ENCODE data around the gene TTLL11. TPM values are rescaled to one million over a fixed set of nuclear protein-coding genes. Genes with fewer than 3 reads are reported as not detected.
"Not testable (repeated sequence)": the region's sequence is repeated elsewhere in the genome, so short reads cannot be mapped to it uniquely, and the experiment has no call there.

The TTLL11 gene
- total RNA-seq, 1 donor from 2014 or later, result 1.9 TPM

DNA sequence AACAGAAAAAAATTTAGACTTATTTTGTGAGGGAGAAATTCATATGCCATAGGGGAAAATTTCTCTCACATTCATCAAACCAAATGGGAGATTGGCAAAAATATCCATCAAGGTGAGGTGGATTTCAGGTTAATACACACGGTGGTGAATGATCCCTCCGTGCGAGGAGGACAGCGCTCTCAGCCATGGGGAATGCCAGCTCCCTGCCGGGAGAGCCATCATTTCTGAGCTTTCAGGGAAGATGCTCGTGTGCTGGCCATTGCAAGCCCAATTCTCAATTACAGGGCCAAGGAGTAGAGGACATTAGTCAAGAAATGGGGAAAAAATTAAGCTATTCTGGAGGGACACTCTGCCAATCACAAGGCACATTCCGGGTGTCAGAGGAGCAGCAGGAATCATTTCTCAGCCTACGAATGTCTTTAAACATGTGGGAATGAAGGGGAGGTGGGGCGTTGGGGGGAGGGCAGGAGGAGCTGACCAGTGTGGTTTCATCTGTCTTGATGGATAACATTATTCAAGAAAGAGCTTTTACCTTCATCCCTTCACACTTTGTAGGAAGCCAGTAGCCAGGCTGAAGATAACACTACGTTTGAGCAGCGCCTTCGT lies 276.2 kb downstream of the TTLL11 start:
- no peak for DNase-seq (ENCODE audit: low read depth in 2 of 2)

DNA sequence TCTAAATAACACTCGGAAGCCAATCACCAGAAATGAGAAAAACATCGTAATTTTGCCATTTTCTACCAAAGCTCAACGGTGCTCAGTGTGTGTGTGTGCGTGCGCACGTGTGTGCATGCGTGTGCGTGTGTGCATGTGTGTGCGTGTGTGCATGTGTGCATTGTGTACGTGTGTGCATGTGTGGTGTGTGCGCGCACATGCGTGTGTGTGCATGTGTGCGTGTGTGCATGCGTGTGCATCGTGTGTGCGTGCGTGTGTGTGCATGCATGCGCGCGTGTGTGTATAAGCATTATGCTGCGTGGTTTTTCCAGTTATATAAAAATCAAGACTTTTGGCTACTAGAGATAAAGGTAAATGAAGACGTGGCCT lies 276.7 kb downstream of the TTLL11 start:
- no peak for DNase-seq (ENCODE audit: low read depth in 2 of 2)

DNA sequence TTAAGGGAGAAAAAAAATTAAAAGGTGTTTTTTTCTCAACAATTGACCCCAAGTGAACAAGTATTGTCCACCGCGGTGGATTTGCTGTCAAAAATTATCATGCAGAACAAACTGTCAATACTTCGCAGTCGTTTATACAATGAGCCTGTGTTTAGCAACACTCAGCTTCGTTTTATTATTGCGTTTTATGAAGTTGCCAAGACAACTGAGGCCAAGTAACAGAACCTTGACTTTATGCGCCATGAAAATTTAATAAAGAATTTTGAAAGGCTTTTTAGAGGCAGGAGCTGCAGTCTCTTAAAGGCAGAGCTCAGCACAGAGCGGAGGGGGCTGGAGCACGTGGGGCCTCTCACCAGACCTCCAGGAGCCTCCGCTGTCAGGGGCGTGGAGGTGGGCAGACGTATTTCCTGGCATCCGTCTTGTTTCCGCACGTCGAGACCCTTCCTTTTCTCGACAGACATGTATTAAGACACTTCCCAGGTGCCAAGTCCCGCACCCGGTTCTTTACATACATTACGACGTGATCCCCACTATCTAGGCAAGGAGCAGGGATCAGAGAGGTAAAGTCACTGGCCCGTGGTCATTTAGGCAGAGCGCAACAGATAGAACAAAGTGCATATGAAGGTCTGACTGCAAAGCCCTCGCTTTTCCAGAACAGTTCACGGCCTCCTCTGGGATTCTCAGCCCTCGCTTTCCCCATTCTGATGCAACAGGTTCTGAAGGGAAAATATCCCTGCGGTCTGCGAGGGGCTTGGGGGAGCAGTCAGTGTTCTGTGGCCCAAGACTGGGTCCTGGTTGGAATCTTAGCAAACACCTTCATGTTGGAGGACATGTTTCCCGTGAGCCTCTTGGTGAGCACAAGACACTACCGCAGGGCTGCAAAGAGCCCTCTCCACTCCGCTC lies 277.3 kb downstream of the TTLL11 start:
- DNase-seq (ENCODE audit: low read depth in 2 of 2), result no peak

DNA sequence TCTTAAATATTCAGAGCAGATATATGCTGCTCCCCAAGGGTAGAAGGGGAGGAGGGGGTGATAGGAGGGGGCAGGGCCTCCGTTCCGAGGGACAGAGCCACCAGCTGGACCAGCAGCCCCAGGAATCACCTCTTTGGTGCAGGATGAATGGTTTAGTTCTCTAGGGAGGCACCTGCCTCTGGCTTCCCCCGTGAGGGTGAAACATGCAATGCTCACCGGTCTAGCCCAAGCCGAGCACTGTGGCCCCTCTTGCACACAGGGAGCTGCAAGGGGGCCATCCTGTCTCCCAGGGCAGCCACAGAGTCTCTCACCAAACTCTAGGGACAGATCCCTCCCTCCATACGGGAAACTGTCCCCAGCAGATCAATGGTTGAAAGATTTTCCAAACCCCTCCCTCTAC lies 278.0 kb downstream of the TTLL11 start:
- no peak for DNase-seq (ENCODE audit: low read depth in 2 of 2)

DNA sequence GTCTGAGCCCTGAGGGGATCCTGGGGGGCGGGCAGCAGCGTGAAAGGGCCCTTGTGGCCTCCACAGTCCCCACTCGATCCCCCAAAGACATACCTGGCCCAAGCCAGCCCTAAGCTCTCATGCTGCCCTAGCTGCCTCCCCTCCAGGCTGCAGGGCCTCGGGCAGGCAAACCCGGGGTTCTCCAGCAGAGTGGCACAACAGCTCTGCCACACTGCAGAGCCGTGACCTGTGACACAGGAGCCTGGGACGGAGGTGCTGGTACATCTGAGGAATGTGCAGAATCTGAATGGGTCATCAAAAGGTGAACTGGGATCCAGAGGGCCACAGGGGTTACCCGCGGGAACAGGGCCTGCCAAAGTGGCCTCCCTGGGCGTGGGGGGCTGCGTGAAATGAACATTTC lies 278.5 kb downstream of the TTLL11 start:
- no peak for DNase-seq (ENCODE audit: low read depth in 2 of 2)

DNA sequence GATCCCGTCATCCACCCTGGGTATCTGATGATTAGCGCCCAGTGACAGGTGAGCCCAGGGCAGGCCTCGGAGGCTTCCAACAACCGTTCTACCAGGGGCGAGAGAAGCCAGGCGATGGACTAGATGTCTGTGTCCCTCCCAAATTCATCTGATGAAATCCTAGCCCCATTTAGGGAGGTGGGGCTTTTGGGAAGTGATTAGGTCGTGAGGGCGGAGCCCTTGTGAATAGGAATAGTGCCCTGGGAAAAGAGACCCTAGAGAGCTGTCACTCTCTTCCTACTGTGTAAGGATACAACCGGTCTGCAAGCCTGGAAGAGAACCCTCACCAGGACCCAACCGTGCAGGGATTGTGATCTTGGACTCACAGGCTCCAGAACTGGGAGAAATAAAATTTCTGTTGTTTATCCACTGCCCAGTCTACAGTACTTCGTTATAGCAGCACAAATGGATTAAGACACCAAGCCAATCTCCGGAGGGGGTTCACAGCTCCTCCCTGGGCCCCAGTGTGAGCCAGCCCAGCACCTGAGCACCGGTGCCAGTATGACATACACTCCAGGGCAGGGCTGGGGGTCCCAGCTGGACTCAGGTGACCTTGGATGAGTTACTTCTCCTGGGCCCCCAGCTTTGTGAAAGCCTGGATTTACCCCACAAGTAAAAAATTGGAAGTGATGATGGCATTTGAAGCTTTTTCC lies 279.4 kb downstream of the TTLL11 start:
- DNase-seq (ENCODE audit: low read depth in 2 of 2), result no peak

DNA sequence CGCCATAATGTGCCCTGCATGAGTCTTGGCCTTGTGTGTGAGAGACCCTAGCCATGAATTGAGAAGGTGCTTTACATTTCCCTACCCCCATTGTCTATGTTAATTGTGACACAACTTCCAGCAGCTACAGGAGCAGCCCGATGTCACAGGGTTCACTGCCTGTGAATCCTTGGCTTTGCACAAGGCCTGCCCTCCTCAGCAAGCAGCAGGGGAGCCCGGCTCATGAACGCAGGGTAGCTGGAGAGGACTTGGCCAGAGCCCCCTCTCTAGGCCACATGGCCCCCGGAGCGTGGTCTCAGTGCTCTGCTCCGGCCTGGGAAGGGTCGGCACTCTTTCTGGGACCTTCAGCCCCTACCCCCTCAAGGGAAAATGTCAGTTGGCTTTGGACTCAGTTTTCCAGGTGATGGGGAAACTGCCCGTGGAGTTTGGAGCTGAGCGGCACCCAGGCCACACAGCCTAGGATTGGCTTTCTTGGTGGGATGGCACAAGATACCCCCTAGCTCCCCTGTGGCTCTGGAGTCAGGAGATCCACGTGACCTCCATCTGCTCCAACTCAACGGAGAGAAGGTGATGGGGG lies 280.9 kb downstream of the TTLL11 start:
- DNase-seq (ENCODE audit: low read depth in 2 of 2), result no peak

DNA sequence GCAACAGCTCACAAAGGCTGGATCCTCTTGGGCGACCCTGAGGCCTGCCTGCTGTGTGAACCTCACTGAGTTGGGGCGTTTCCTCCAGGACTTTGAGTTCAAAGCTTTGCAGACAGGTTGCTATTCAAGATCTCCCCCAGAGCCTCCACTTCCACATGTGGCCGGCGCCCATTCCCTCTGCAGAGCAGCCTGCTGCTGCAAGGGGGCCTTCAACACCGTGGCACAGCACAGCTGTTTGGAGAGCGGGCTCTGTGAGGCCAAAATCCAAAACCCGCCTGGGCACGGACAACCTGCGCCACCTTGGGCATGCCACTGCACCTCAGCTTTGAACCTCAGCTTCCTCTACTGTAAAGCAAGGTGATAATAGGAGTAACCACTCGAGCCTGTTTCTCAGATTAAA lies 281.4 kb downstream of the TTLL11 start:
- DNase-seq (ENCODE audit: low read depth in 2 of 2), result no peak

DNA sequence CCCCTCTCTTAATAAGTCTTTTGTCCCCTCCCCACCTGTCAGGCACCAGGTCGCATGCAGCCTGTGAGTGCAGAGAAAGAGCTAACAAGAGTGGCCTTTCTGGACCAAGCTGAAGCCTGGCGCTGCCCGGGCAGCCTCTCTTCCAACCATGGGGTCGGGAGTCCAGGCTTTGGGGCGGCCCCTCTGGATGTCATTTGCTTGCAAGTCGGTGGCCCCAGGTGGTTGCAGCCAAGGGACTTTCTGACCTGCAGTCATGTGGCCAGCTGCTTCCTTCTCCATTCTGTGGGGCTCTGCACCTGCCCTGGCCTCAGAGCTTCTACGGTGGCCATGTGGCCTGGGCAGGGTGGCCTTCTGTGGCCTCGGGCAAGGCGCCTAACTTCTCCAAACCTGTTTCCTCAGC lies 282.0 kb downstream of the TTLL11 start:
- no peak for DNase-seq (ENCODE audit: low read depth in 2 of 2)

DNA sequence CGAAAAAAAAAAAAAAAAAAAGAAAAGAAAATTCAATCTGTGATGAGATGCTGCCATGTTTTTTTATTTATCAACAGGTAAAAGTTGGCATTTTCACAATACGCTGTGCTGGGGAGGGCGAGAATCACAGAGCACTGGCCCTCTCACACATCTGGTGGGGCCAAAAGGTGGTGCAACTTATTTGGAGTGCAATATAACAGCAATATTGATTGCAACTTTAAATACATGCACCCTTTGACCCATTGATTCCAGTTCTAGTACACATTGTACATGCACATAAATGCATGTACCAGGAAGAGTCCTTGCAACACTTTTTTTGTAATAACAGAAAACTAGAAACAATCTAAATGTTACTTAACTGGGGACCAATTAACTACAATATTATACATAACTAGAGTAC lies 282.6 kb downstream of the TTLL11 start:
- no peak for DNase-seq (ENCODE audit: low read depth in 2 of 2)

DNA sequence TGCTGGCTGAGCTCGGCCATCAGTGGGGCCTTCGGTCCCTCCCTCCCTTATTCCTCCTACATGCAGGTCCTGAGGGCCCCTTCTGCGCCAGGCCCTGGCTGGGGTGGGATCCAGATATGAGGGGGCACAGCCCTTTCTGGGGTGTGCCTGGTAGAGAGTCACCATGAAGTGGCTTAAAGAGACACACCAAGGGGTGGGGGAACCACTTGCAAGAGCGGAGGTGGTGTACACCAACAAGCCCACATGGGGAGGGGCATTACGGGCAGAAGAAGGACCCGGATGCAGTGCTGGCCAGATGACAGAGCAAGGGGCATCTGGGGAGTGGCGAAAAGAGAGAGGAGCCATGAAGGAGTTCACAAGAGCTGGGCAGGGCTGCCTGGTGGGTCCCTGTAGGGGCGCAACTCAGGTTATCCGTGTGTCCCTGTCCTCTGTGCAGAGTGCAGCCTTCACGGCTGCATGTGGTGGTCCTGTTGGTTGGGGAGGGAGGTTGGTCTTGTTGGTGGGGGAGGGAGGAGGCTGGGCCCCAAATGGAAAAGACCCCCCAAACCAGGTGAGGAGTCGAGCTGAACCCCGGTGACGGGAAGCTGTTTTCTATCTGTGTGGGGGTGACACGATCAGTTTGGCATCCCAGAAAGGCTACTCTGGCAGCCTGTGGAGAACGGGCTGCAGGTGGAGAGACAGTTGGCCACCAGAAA lies 283.6 kb downstream of the TTLL11 start:
- no peak for DNase-seq (ENCODE audit: low read depth in 2 of 2)

DNA sequence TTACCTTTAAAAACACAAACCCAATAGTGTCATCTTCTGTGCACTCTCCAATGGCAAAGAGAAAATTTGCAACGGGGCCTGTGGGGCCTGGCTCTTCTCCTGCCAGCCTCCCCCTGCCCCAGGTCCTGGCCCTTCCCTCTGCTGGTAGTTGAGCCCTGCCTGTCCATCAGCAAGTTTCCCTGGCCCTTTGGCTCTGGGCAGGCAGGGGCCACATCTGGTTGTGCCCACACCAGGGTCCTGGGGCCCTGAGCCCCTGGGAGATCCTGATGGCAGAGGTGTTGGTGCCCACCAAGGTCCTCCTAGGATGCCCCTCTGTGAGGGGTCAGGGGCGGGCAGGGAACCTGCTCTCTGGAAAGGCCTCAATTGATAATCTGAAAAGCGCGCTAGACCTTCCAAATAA lies 284.3 kb downstream of the TTLL11 start:
- no peak for DNase-seq (ENCODE audit: low read depth in 2 of 2)

DNA sequence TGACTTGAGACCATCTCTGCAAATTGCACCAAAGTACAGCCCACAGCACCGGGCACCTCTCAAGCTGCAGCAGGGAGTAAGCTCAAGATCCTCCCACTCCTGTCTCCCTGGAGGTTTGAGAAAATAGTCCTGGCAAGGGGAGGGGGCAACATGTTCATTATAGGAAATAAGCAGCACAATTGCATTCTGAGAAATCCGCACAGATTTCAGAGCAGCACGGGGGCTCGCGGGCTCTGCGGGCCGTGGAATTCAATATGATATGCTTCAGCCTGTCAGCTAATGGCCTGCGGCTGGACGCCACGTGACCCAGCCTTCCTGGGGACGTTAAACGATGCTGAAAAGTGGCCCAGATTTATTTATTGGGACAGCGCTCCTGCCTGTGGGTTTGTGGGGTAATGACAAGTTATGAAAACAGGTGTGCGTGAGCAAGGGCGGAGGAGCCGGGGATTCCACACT lies 285.3 kb downstream of the TTLL11 start:
- DNase-seq (ENCODE audit: low read depth in 2 of 2), result no peak

DNA sequence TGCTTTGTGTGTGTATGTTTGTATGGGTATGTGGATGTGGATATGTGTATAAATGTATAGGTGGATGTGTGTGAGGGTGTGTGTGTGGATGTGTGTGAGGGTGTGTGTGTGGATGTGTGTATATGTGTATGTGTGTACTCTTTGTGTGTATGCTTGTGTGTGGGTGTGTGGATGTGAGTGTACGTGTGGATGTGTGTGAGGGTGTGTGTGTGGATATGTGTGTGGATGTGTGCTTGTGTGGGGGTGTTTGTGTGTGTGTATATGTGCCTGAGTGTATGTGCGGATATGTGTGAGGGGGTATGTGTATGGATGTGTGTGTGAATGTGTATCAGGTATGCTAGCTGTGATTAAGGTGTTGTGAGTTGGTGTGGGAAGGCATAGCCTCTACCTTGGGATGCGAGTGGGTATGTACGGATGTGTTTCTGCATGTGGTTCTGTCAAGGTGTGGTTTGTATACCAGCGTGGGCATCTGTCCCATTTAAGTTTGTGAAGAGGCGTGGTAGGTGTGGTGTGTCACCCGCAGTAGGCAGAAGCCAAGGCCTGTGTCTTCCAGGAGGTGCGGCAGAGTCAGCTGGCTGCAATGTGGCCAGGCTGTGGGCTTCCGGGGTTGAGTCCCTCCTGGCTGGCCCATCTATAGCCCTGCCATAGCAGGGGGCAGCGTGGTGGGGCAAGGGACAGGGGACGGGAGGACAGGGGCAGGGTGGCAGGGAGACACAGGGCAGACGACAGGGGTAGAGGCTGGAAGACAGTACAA lies 285.9 kb downstream of the TTLL11 start:
- no peak for DNase-seq (ENCODE audit: low read depth in 2 of 2)

DNA sequence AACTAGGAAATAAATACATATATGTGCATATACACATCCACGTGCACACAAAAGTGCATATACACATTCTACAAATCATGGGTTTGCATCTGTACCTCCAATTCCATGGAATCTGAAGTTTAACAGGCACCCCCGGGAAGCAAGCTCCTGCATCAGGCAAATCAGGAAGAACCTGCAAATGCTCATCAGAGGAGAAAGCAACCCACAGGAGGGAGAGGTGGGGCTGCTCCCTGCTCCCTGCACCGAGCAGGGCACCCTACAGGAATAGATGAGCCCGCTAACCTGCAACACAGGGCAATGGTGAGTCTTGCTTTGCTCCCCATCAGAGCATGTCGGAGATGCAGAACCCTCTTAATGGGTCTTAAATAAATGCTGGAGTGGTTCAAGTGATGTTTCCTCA lies 290.4 kb downstream of the TTLL11 start:
- no peak for DNase-seq (ENCODE audit: low read depth in 2 of 2)

DNA sequence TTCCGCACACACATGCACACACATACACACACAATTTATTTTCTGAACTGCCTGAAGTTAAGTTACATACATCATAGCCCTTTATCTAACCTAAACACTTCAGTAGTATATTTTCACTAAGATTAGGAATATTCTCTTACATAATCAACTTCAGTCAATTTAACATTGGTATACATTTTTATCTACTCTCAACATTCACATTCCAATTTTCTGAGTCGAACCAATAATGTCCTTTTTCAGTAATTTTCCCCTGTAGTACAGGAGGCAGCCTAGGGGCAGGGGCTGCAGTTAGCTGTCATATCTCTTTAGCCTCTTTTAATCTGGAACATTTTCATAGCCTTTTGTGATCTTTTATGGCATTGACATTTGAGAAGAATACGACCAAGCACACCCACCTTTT lies 291.5 kb downstream of the TTLL11 start:
- no peak for DNase-seq (ENCODE audit: low read depth in 2 of 2)

DNA sequence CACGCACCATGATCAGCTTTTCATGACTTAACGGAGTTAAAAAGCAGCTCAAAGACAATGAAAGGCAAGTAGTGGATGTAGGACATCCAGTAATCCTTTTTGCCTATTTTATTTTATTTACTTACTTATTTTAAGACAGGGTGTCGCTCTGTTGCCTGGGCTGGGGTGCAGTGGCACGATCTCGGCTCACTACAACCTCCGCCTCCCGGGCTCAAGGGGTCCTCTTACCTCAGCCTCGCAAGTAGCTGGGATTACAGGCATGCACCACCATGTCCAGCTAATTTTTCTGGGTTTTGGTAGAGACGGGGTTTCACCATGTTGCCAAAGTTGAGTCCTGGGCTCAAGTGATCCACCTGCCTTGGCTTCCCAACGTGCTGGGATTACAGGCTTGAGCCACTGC lies 292.7 kb downstream of the TTLL11 start:
- no peak for DNase-seq (ENCODE audit: low read depth in 2 of 2)

DNA sequence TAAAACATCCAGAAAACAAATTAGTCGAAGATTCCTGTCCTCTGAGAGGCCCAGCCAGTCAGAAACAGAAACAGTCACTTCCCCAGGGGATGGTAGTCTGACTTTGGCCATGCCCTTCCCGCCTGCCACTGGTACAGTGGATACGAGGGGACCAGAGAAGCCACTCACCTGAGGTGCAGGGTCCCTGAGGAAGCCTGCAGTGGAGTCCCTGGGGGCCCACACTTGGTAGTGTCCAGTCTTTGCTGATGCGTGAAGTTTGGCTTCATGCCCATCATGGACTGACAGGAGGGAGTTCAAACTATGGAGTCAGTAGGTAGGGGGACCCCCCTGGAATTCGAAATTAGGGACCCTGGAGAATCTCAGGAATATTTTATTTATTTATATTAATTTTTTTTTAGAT lies 294.2 kb downstream of the TTLL11 start:
- DNase-seq (ENCODE audit: low read depth in 2 of 2), result no peak

DNA sequence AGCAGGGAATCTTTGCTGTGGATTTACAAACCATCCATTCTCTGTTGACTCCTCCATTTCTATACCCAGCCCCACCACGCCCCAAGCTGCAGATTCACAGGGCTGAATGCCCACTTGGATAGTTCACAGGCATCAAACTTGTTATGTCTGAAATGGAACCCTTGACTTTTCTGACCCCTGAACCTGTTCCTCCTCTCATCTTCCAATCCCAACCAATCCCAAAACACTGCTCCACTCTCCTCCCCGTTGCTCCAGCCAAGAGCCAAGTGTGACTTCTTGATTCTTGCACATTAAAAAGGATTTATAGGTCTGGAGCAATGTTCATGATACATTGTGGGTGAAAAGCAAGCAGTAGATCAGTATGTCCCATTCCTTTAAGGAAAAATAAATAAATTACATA lies 296.0 kb downstream of the TTLL11 start:
- DNase-seq (ENCODE audit: low read depth in 2 of 2), result no peak

DNA sequence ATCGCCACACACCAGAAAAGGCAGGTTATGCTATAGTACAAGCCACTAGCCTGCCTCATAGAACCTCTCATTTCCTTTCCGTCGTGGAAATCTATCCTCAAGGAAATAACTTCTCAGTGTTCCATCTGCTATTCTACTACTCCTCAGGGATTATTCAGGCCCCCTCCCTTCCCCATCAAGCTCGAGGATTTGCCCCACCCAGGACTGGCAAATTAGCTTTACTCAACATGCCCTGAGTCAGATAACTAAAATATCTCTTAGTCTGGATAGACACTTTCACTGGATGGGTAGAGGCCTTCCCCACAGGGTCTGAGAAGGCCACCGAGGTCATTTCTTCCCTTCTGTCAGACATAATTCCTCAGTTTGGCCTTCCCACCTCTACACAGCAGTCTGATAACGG lies 298.8 kb downstream of the TTLL11 start:
- not testable (repeated sequence) for DNase-seq (ENCODE audit: low read depth in 2 of 2)

DNA sequence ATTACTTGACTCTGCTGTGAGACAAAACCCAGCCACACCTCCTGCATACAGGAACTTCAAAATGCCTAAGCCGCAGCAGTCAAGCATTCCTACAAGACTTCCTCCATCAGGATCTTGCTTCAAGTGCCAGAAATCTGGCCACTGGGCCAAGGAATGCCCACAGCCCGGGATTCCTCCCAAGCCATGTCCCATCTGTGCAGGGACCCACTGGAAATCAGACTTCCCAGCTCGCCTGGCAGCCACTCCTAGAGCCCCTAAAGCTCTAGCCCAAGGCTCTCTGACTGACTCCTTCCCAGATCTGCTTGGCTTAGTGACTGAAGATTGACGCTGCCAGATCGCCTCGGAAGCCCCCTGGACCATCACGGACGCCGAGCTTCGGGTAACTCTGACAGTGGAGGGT lies 300.6 kb downstream of the TTLL11 start:
- DNase-seq (ENCODE audit: low read depth in 2 of 2), result not testable (repeated sequence)

Measured in dermis microvascular lymphatic vessel endothelial cell (primary cell).